ENCODE measurements around the gene THRAP3.

GRCh38 chr1:36329817-36330216 is 105.6 kb downstream of the THRAP3 start:
- TF ChIP-seq ELF1 (IDR thresholded peaks at IDR 0.05) (no peak), CTCF (IDR thresholded peaks at IDR 0.05) (no peak), POLR2AphosphoS5 (IDR thresholded peaks at IDR 0.05; ENCODE audit: low read depth, low read length) (no peak), FOXM1 (IDR thresholded peaks at IDR 0.05; ENCODE audit: low read depth) (no peak), USF1 (IDR thresholded peaks at IDR 0.05; ENCODE audit: borderline replicate concordance, low read depth) (no peak), MXI1 (IDR thresholded peaks at IDR 0.05; ENCODE audit: low read depth, low read length) (no peak), EP300 (IDR thresholded peaks at IDR 0.05; ENCODE audit: borderline replicate concordance in 1 of 2, low read depth in 1 of 2, low read length in 1 of 2) (no peak), RFX5 (IDR thresholded peaks at IDR 0.05; ENCODE audit: low read length) (no peak), JUND (IDR thresholded peaks at IDR 0.05) (no peak), RXRA (IDR thresholded peaks at IDR 0.05; ENCODE audit: borderline replicate concordance, low read depth) (no peak), TCF12 (IDR thresholded peaks at IDR 0.05) (no peak), SMC3 (IDR thresholded peaks at IDR 0.05; ENCODE audit: low read depth, low read length) (no peak)
